K562 (cell line): ENCODE measurements around the gene VGF. TPM values are rescaled to one million over a fixed set of nuclear protein-coding genes. Genes with fewer than 3 reads are reported as not detected.

Source experiments
- BCLAF1 ChIP-seq, 2 experiments: fragments of 450-650 bp in 1 of 2; IDR thresholded peaks; 2 replicates each; pipeline ENCODE4 v1.6.1; 2011 to 2017; ENCODE audit warnings: low read depth in 2 of 2, antibody characterized with exemption in 1 of 2, borderline replicate concordance in 1 of 2, low read length in 1 of 2, mild to moderate bottlenecking in 1 of 2, mixed read lengths in 1 of 2; ENCODE audit not compliant: control insufficient read depth in 1 of 2
- BRF2 ChIP-seq: IDR thresholded peaks from 3 replicates; pipeline ENCODE4 v1.6.1; 2011; ENCODE audit warnings: borderline replicate concordance, mild to moderate bottlenecking; ENCODE audit not compliant: insufficient read length, insufficient read depth
- ESRRA ChIP-seq: fragments of 450-650 bp; IDR thresholded peaks from 2 replicates; pipeline ENCODE4 v1.6.1; 2014; ENCODE audit warnings: low read depth, mild to moderate bottlenecking, moderate library complexity, borderline replicate concordance
- FOXP1 ChIP-seq: sonication (generic); formaldehyde crosslinking; IDR thresholded peaks from 2 replicates; pipeline ENCODE4 v1.8.0; 2022; ENCODE audit warnings: mild to moderate bottlenecking, missing genetic modification reagents
- ILF3 ChIP-seq: fragments of 450-650 bp; IDR thresholded peaks from 2 replicates; pipeline ENCODE4 v1.6.1; 2018; ENCODE audit warnings: antibody characterized with exemption, mild to moderate bottlenecking, moderate library complexity, borderline replicate concordance
- LARP7 ChIP-seq: fragments of 450-650 bp; IDR thresholded peaks from 2 replicates; pipeline ENCODE4 v1.6.1; 2016
- NBN ChIP-seq: fragments of 450-650 bp; IDR thresholded peaks from 2 replicates; pipeline ENCODE4 v1.6.1; 2016; ENCODE audit warnings: low read depth, mild to moderate bottlenecking
- PTRF ChIP-seq: fragments of 450-650 bp; IDR thresholded peaks from 2 replicates; pipeline ENCODE4 v1.6.1; 2016; ENCODE audit warnings: mild to moderate bottlenecking, missing genetic modification characterization, missing compliant biosample characterization
- RB1 ChIP-seq: fragments of 450-650 bp; IDR thresholded peaks from 2 replicates; pipeline ENCODE4 v1.6.1; 2017; ENCODE audit warnings: low read depth, mild to moderate bottlenecking
- RERE ChIP-seq: sonication (generic); formaldehyde crosslinking; IDR thresholded peaks from 2 replicates; pipeline ENCODE4 v1.8.0; 2023; ENCODE audit warnings: missing genetic modification reagents, mild to moderate bottlenecking, borderline replicate concordance
- TCF7 ChIP-seq: sonication (generic); IDR thresholded peaks from 2 replicates; pipeline ENCODE4 v1.6.1; 2016; ENCODE audit warnings: antibody characterized with exemption, borderline replicate concordance
- ZBTB5 ChIP-seq: fragments of 450-650 bp; IDR thresholded peaks from 2 replicates; pipeline ENCODE4 v1.6.1; 2017; ENCODE audit warnings: antibody characterized with exemption
- ZC3H11A ChIP-seq: IDR thresholded peaks from 2 replicates; pipeline ENCODE4 v1.6.1; 2012; ENCODE audit warnings: low read depth, low read length, improper control_type of control experiment
- ZNF212 ChIP-seq: fragments of 450-650 bp; formaldehyde crosslinking; IDR thresholded peaks from 2 replicates; pipeline ENCODE4 v1.4.0; 2020; ENCODE audit warnings: mild to moderate bottlenecking
- ZNF282 ChIP-seq: sonication (generic); formaldehyde crosslinking; IDR thresholded peaks from 2 replicates; pipeline ENCODE4 v1.8.1; 2023; ENCODE audit warnings: missing genetic modification reagents
- ZNF444 ChIP-seq: fragments of 250-450 bp; sonication (Bioruptor Pico); IDR thresholded peaks from 2 replicates; pipeline ENCODE4 v1.4.0; 2020; ENCODE audit warnings: mild to moderate bottlenecking, moderate library complexity
- polyA plus RNA-seq, 8 experiments: library from polyadenylated mRNA; depleted of rRNA in 4 of 8; stranded (reverse) in 5 of 8; unstranded in 3 of 8; fragments of >200 nt; fragmentation: Nextera tagmentation in 2 of 8; fragmentation: Illumina TruSeq in 1 of 8; extraction: Ambion mirVana in 2 of 8; extraction: Trizol in 1 of 8; gene quantifications; 2 replicates each; pipeline versions ENCODE4 v1.2.1 to v1.2.3, GENCODE V29; 2011 to 2014; ENCODE audit warnings: inconsistent platforms in 1 of 8, missing spikeins in 1 of 8
- total RNA-seq, 7 experiments: library from RNA; depleted of rRNA in 6 of 7; stranded (reverse); fragments of >200 nt in 6 of 7; fragmentation: Illumina TruSeq in 2 of 7; extraction: Trizol in 2 of 7; gene quantifications; 2 replicates each; pipeline versions ENCODE4 v1.2.1 to v1.2.3, GENCODE V29; 2011 to 2021; ENCODE audit warnings: low replicate concordance in 1 of 7

VGF gene
- total and polyA plus RNA-seq, 9 of the 15 experiments (the other 6 are each of a cell fraction or from before 2014, with no cell fraction given), result 0.03 to 5.7 (median 0.34) TPM

GRCh38 chr7:101169838-101170551 lies 4.6 kb upstream of the VGF start (continued):
- TF ChIP-seq RERE, result no peak
- no peak for TF ChIP-seq PTRF (tag)
- TF ChIP-seq ZNF282, result no peak
- TF ChIP-seq BRF2, result no peak
- TF ChIP-seq ZNF212 (CRISPR knock-in tag), result no peak
- no peak for TF ChIP-seq ILF3
- peak; percentile 76 for TF ChIP-seq RB1
- no peak for TF ChIP-seq NBN
- no peak for TF ChIP-seq ZNF444 (CRISPR knock-in tag)
- no peak for TF ChIP-seq TCF7
- no peak for TF ChIP-seq ESRRA
- TF ChIP-seq ZBTB5, result no peak
- no peak for TF ChIP-seq BCLAF1 (IDR thresholded peaks at IDR 0.05; ENCODE audit: borderline replicate concordance in 1 of 2, control insufficient read depth in 1 of 2, low read depth in 2 of 2, low read length in 1 of 2)
- TF ChIP-seq FOXP1 (CRISPR knock-in tag), result no peak
- TF ChIP-seq ZC3H11A, result no peak
- TF ChIP-seq LARP7, result no peak
